Peyer's patch (tissue), 4 donors: Measurements from ENCODE around the gene ADORA2A. TPM values are rescaled to one million over a fixed set of nuclear protein-coding genes. Genes with fewer than 3 reads are reported as not detected.

Experiments used
- DNase-seq, 3 donors: peaks; one replicate each; pipeline ENCODE4 v3.0.0-alpha.2; 2017 to 2019
- H3K27ac ChIP-seq, 4 donors: fragments of 200-600 bp; sonication (generic); one replicate each; pipeline ENCODE4 v1.5.1; 2016 to 2019
- H3K27me3 ChIP-seq, 2 donors: fragments of 200-600 bp; sonication (generic); one replicate each; pipeline ENCODE4 v1.5.1; 2019
- H3K36me3 ChIP-seq, 3 donors: fragments of 200-600 bp; sonication (generic); one replicate each; pipeline ENCODE4 v1.5.1; 2016 to 2019
- H3K4me1 ChIP-seq, 4 donors: fragments of 200-600 bp; sonication (generic); one replicate each; pipeline ENCODE4 v1.5.1; 2016 to 2019
- H3K4me3 ChIP-seq, 4 donors: fragments of 200-600 bp; sonication (generic); 1 replicate in 3 of 4; 2 replicates in 1 of 4; pipeline ENCODE4 v1.5.1; 2016 to 2019; ENCODE audit warnings: mild to moderate bottlenecking in 1 of 4
- H3K9me3 ChIP-seq, 4 donors: fragments of 200-600 bp; sonication (generic); one replicate each; pipeline ENCODE4 v1.5.1; 2016 to 2019; ENCODE audit warnings: mild to moderate bottlenecking in 1 of 4
- CTCF ChIP-seq, 6 experiments: fragments of 450-650 bp in 4 of 6; fragments of 200-600 bp in 2 of 6; sonication (generic) in 1 of 6; IDR thresholded peaks; one replicate each; pipeline ENCODE4 v1.5.1; 2017 to 2019; ENCODE audit warnings: antibody characterized with exemption in 6 of 6, mild to moderate bottlenecking in 3 of 6, moderate library complexity in 1 of 6
- POLR2A ChIP-seq, 2 donors: fragments of 450-650 bp; IDR thresholded peaks; one replicate each; pipeline ENCODE4 v1.5.1; 2017; ENCODE audit warnings: antibody characterized with exemption in 2 of 2, mild to moderate bottlenecking in 2 of 2, moderate library complexity in 2 of 2
- total RNA-seq, 4 donors: library from RNA; depleted of rRNA; stranded (reverse); fragments of >200 nt; gene quantifications; one replicate each; pipeline ENCODE4 v1.1.0, GENCODE V29; 2016

ADORA2A gene
- total RNA-seq, 4 donors from 2014 or later: 1.3 to 4.3 (median 2.6) TPM

DNA sequence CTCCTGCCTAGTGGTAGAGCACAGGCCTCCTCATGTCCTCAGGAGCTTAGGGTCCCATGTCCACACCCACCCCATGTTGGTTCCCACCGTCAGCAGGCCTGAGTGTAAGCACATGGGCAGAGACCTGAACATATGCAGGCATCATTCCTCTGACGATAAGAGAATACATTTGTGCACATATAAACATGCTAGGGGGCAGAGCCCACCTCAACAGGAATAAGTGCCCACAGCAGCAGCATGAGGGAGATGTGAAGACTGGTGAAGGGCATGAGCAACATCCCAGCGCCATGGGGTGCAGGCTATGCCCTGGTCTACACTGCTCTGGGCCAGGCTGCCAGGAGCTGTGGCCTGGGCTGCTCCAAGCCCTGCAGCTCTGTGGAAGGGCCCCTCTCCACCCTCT lies 16.9 kb downstream of the ADORA2A start:
- H3K4me1 ChIP-seq: no peaks in the 10 kb centered on the region
- no peaks in the 10 kb centered on the region for H3K9me3 ChIP-seq
- TF ChIP-seq CTCF (IDR thresholded peaks at IDR 0.05): no peak
- no peak for TF ChIP-seq POLR2A (IDR thresholded peaks at IDR 0.05)
- peak in 1 of 3 donors; percentile 32 for DNase-seq
- H3K4me3 ChIP-seq: no peak overlapping the region
- no peak overlapping the region for H3K27ac ChIP-seq
- peaks cover 0 to 4% (median 0%) of the 10 kb centered on the region in 3 donors for H3K36me3 ChIP-seq
- H3K27me3 ChIP-seq: no peaks in the 10 kb centered on the region

GRCh38 chr22:24444729-24445466 lies 17.5 kb downstream of the ADORA2A start:
- DNase-seq: no peak
- no peaks in the 10 kb centered on the region for H3K27me3 ChIP-seq
- peaks cover 0 to 4% (median 0%) of the 10 kb centered on the region in 3 donors for H3K36me3 ChIP-seq
- TF ChIP-seq POLR2A (IDR thresholded peaks at IDR 0.05) (no peak), CTCF (IDR thresholded peaks at IDR 0.05) (no peak)
- H3K4me3 ChIP-seq: no peak overlapping the region
- H3K4me1 ChIP-seq: no peaks in the 10 kb centered on the region
- H3K27ac ChIP-seq: no peak overlapping the region
- H3K9me3 ChIP-seq: no peaks in the 10 kb centered on the region

GRCh38 chr22:24445481-24446259 lies 18.3 kb downstream of the ADORA2A start:
- Histone ChIP-seq H3K27ac (no peak overlapping the region), H3K36me3 (peaks cover 0 to 4% (median 0%) of the 10 kb centered on the region in 3 donors), H3K9me3 (no peaks in the 10 kb centered on the region)

DNA sequence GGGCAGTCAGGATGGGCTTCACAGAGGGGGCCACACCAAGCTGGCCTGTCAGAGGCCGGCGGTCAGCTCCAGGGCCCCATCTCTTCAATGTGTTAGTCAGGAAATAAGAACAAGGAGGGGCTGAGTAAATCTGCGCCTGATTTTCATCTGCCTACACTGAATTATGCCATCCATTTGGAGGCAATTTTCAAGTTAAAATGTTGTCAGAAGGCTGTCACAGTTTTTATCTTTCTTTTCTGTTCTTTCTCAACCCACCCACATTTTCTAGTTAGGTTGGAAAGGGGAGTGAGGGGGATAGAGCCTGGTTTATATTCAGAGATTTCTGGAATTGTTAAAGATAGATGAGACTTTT lies 18.8 kb downstream of the ADORA2A start:
- no peaks in the 10 kb centered on the region for H3K27me3 ChIP-seq
- DNase-seq: no peak
- H3K4me1 ChIP-seq: no peaks in the 10 kb centered on the region
- no peak overlapping the region for H3K27ac ChIP-seq
- TF ChIP-seq POLR2A (IDR thresholded peaks at IDR 0.05) (no peak), CTCF (IDR thresholded peaks at IDR 0.05) (no peak)
- H3K9me3 ChIP-seq: no peaks in the 10 kb centered on the region
- no peak overlapping the region for H3K4me3 ChIP-seq
- peaks cover 0 to 4% (median 0%) of the 10 kb centered on the region in 3 donors for H3K36me3 ChIP-seq

More at GRCh38 chr22:24445481-24446259, 18.3 kb downstream of the ADORA2A start:
- H3K4me3 ChIP-seq: no peak overlapping the region
- TF ChIP-seq POLR2A (IDR thresholded peaks at IDR 0.05) (no peak), CTCF (IDR thresholded peaks at IDR 0.05) (no peak)
- H3K4me1 ChIP-seq: no peaks in the 10 kb centered on the region
- no peak for DNase-seq
- no peaks in the 10 kb centered on the region for H3K27me3 ChIP-seq

GRCh38 chr22:24450610-24451009 lies 23.2 kb downstream of the ADORA2A start:
- H3K27me3 ChIP-seq: no peaks in the 10 kb centered on the region
- H3K36me3 ChIP-seq: no peaks in the 10 kb centered on the region
- TF ChIP-seq POLR2A (IDR thresholded peaks at IDR 0.05): no peak
- no peak for TF ChIP-seq CTCF (IDR thresholded peaks at IDR 0.05)
- H3K27ac ChIP-seq: no peak overlapping the region
- no peak overlapping the region for H3K4me3 ChIP-seq
- H3K9me3 ChIP-seq: no peaks in the 10 kb centered on the region
- no peaks in the 10 kb centered on the region for H3K4me1 ChIP-seq
- DNase-seq: no peak
